Breast epithelium (tissue), 3 donors: ENCODE measurements around the gene ABCC12.

ENCODE experiments used
- POLR2AphosphoS5 ChIP-seq, 3 donors: sonication (generic); formaldehyde crosslinking; IDR thresholded peaks; one replicate each; pipeline ENCODE4 v1.6.1; 2017; ENCODE audit warnings: antibody characterized with exemption in 3 of 3
- TF ChIP-seq, protein P1 (sequence below), 3 donors: fragments of 450-650 bp; IDR thresholded peaks; one replicate each; pipeline ENCODE4 v1.5.1; 2016 to 2017; ENCODE audit warnings: antibody characterized with exemption in 3 of 3, mild to moderate bottlenecking in 3 of 3, moderate library complexity in 3 of 3

- TF ChIP-seq POLR2AphosphoS5 (IDR thresholded peaks at IDR 0.05): no peak
- TF ChIP-seq, protein P1, sequence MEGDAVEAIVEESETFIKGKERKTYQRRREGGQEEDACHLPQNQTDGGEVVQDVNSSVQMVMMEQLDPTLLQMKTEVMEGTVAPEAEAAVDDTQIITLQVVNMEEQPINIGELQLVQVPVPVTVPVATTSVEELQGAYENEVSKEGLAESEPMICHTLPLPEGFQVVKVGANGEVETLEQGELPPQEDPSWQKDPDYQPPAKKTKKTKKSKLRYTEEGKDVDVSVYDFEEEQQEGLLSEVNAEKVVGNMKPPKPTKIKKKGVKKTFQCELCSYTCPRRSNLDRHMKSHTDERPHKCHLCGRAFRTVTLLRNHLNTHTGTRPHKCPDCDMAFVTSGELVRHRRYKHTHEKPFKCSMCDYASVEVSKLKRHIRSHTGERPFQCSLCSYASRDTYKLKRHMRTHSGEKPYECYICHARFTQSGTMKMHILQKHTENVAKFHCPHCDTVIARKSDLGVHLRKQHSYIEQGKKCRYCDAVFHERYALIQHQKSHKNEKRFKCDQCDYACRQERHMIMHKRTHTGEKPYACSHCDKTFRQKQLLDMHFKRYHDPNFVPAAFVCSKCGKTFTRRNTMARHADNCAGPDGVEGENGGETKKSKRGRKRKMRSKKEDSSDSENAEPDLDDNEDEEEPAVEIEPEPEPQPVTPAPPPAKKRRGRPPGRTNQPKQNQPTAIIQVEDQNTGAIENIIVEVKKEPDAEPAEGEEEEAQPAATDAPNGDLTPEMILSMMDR (IDR thresholded peaks at IDR 0.05): no peak
Observed at GRCh38 chr16:48204825-48205151, 49.0 kb upstream of the ABCC12 start.
